K562 (cell line): ENCODE results near the gene NSRP1. TPM values are rescaled to one million over a fixed set of nuclear protein-coding genes. Genes with fewer than 3 reads are reported as not detected.

Experiments
- ATAC-seq: fragments of 200-7000 bp; cut with Tn5 transposase; 3 replicates; pipeline ENCODE4 v1.9.1; 2020; ENCODE audit warnings: moderate library complexity
- BruUV-seq: library from RNA; stranded (reverse); fragments of 400-500 nt; replicated peaks from 2 replicates; lab custom pipeline; 2021; lab: Mats Ljungman, UMichigan
- CTCF ChIA-PET: fragments of 300-600 bp; formaldehyde crosslinking; extraction: SDS; loops from one replicate; lab custom pipeline; 2021; ENCODE audit warnings: low intra/inter-chr PET ratio; lab: Yijun Ruan, JAX
- POLR2A ChIA-PET: fragments of 300-600, 350-650 bp; sonication (Branson Sonifier 250); formaldehyde crosslinking; extraction: SDS; loops from one replicate; lab custom pipeline; 2021; ENCODE audit warnings: antibody characterized with exemption, inconsistent platforms; lab: Yijun Ruan, JAX
- DNase-seq, 4 experiments: peaks; one replicate each; pipeline versions ENCODE4 v3.0.0 to v3.0.0-alpha.2; 2011 to 2018; ENCODE audit warnings: low spot score in 3 of 4, mixed read lengths in 3 of 4; ENCODE audit errors: extremely low read depth in 1 of 4
- FAIRE-seq: peaks from 2 replicates; lab custom pipeline; 2011; peaks lifted over from hg19 to GRCh38; lab: Jason Lieb, UNC
- H2AFZ ChIP-seq: 2 replicates; pipeline ENCODE4 v1.6.0; 2011; ENCODE audit warnings: low read depth, low read length, control low read depth, inconsistent platforms
- H3K27ac ChIP-seq: fragments of 200-600 bp; 3 replicates; pipeline ENCODE4 v1.8.0; 2011; ENCODE audit warnings: low read depth, mild to moderate bottlenecking, control low read depth, inconsistent platforms, low read length, moderate library complexity, mixed read lengths; ENCODE audit errors: extremely low read depth
- H3K27me3 ChIP-seq, 2 experiments: fragments of 300-600 bp in 1 of 2; 2 replicates in 1 of 2; 3 replicates in 1 of 2; pipeline versions ENCODE4 v1.6.0 to v1.8.0; 2011; ENCODE audit warnings: inconsistent platforms in 2 of 2, low read length in 2 of 2, mild to moderate bottlenecking in 1 of 2, mixed read lengths in 1 of 2, moderate library complexity in 1 of 2; ENCODE audit not compliant: control insufficient read depth in 2 of 2, insufficient read depth in 2 of 2
- H3K36me3 ChIP-seq: fragments of 300-600 bp; 3 replicates; pipeline ENCODE4 v1.8.0; 2011; ENCODE audit warnings: mild to moderate bottlenecking, low read length, inconsistent platforms; ENCODE audit not compliant: control insufficient read depth, insufficient read depth
- H3K4me1 ChIP-seq, 2 experiments: fragments of 200-600 bp in 1 of 2; replicated peaks in 1 of 2; 2 replicates in 1 of 2; 3 replicates in 1 of 2; pipeline versions ENCODE4 v1.5.1 to v1.8.0; 2011; ENCODE audit warnings: inconsistent platforms in 2 of 2, low read length in 2 of 2, mild to moderate bottlenecking in 1 of 2, mixed read lengths in 1 of 2, moderate library complexity in 1 of 2; ENCODE audit not compliant: control insufficient read depth in 2 of 2, insufficient read depth in 2 of 2
- H3K4me2 ChIP-seq: 2 replicates; pipeline ENCODE4 v1.6.1; 2011; ENCODE audit warnings: low read length, control low read depth, inconsistent platforms, mixed read lengths; ENCODE audit not compliant: insufficient read depth
- H3K4me3 ChIP-seq: fragments of 200-600 bp; sonication (generic), shearing (Covaris generic); 2 replicates; pipeline ENCODE4 v1.5.1; 2016; ENCODE audit warnings: control low read depth, inconsistent platforms
- H3K79me2 ChIP-seq: fragments of 200-600 bp; 3 replicates; pipeline ENCODE4 v1.8.0; 2011; ENCODE audit warnings: low read length, inconsistent platforms; ENCODE audit not compliant: control insufficient read depth, insufficient read depth
- H3K9ac ChIP-seq, 2 experiments: 2 replicates each; pipeline versions ENCODE4 v1.6.0 to v1.6.1; 2011; ENCODE audit warnings: low read depth in 2 of 2, low read length in 2 of 2, control low read depth in 1 of 2, inconsistent platforms in 1 of 2, mild to moderate bottlenecking in 1 of 2, mixed read lengths in 1 of 2; ENCODE audit not compliant: insufficient read depth in 1 of 2
- H3K9me1 ChIP-seq: one replicate; pipeline ENCODE4 v1.6.0; 2011; ENCODE audit warnings: inconsistent platforms, mild to moderate bottlenecking, low read length, moderate library complexity; ENCODE audit not compliant: control insufficient read depth, insufficient read depth
- H3K9me3 ChIP-seq: replicated peaks from 2 replicates; pipeline ENCODE4 v1.5.1; 2011; ENCODE audit warnings: low read depth, low read length, inconsistent platforms; ENCODE audit not compliant: control insufficient read depth, insufficient read depth
- H4K20me1 ChIP-seq: replicated peaks from 2 replicates; pipeline ENCODE4 v1.6.1; 2011; ENCODE audit warnings: low read length, inconsistent platforms, mixed read lengths; ENCODE audit not compliant: control insufficient read depth, insufficient read depth
- BHLHE40 ChIP-seq: IDR thresholded peaks from 2 replicates; pipeline ENCODE4 v1.6.1; 2011; ENCODE audit warnings: low read length, improper control_type of control experiment
- CBX5 ChIP-seq: IDR thresholded peaks from 2 replicates; pipeline ENCODE4 v1.6.1; 2014; ENCODE audit warnings: low read depth, borderline replicate concordance
- COPS2 ChIP-seq: fragments of 450-650 bp; conservative IDR thresholded peaks from 2 replicates; pipeline ENCODE4 v1.6.1; 2016; ENCODE audit warnings: mild to moderate bottlenecking, moderate library complexity
- GABPB2 ChIP-seq: fragments of 250-450 bp; sonication (Bioruptor Pico); conservative IDR thresholded peaks from 2 replicates; pipeline ENCODE4 v1.5.1; 2021; ENCODE audit warnings: mild to moderate bottlenecking
- HMG20B ChIP-seq: fragments of 250-450 bp; sonication (Bioruptor Pico); IDR thresholded peaks from 2 replicates; pipeline ENCODE4 v1.5.0; 2021; ENCODE audit warnings: mild to moderate bottlenecking
- ZBTB2 ChIP-seq: fragments of 450-650 bp; IDR thresholded peaks from 2 replicates; pipeline ENCODE4 v1.6.1; 2016; ENCODE audit warnings: antibody characterized with exemption
- ZBTB7A ChIP-seq: IDR thresholded peaks from 2 replicates; pipeline ENCODE4 v1.6.1; 2011; ENCODE audit warnings: low read depth, mild to moderate bottlenecking, low read length, moderate library complexity, borderline replicate concordance; ENCODE audit not compliant: control insufficient read depth
- ZNF3 ChIP-seq: fragments of 250-450 bp; sonication (Bioruptor Pico); IDR thresholded peaks from 2 replicates; pipeline ENCODE4 v1.5.0; 2021; ENCODE audit warnings: mild to moderate bottlenecking, moderate library complexity
- ZNF551 ChIP-seq: fragments of 250-450 bp; sonication (Bioruptor Pico); IDR thresholded peaks from 2 replicates; pipeline ENCODE4 v1.5.0; 2021; ENCODE audit warnings: mild to moderate bottlenecking, moderate library complexity
- ZNF785 ChIP-seq: fragments of 250-450 bp; sonication (Bioruptor Pico); IDR thresholded peaks from 2 replicates; pipeline ENCODE4 v1.4.0; 2020; ENCODE audit warnings: mild to moderate bottlenecking
- WGBS: fragments of 100-300 bp; shearing (Covaris generic); methylation state at CpG from one replicate; pipeline ENCODE4 v1.1.6; 2016; ENCODE audit warnings: low coverage, mixed read lengths; ENCODE audit not compliant: insufficient coverage; ENCODE audit errors: missing lambda C conversion rate; 5-methylcytosine and 5-hydroxymethylcytosine counted together
- in situ Hi-C: fragments of 300-500 bp; cut with MboI; formaldehyde crosslinking; loops from 4 replicates; pipeline ENCODE4 v1.15.0; 2018; ENCODE audit warnings: inconsistent platforms, mixed read lengths
- intact Hi-C: fragments of 100-400 bp; cut with micrococcal nuclease; formaldehyde crosslinking; loops from 2 replicates; pipeline ENCODE4 v1.14.2; 2022
- polyA plus RNA-seq, 8 experiments: library from polyadenylated mRNA; depleted of rRNA in 4 of 8; stranded (reverse) in 5 of 8; unstranded in 3 of 8; fragments of >200 nt; fragmentation: Nextera tagmentation in 2 of 8; fragmentation: Illumina TruSeq in 1 of 8; extraction: Ambion mirVana in 2 of 8; extraction: Trizol in 1 of 8; gene quantifications; 2 replicates each; pipeline versions ENCODE4 v1.2.1 to v1.2.3, GENCODE V29; 2011 to 2014; ENCODE audit warnings: inconsistent platforms in 1 of 8, missing spikeins in 1 of 8
- total RNA-seq, 7 experiments: library from RNA; depleted of rRNA in 6 of 7; stranded (reverse); fragments of >200 nt in 6 of 7; fragmentation: Illumina TruSeq in 2 of 7; extraction: Trizol in 2 of 7; gene quantifications; 2 replicates each; pipeline versions ENCODE4 v1.2.1 to v1.2.3, GENCODE V29; 2011 to 2021; ENCODE audit warnings: low replicate concordance in 1 of 7
- TF ChIP-seq, protein P1 (sequence below): fragments of 250-450 bp; sonication (Bioruptor Pico); IDR thresholded peaks from 2 replicates; pipeline ENCODE4 v1.5.0; 2020; ENCODE audit warnings: mild to moderate bottlenecking, borderline replicate concordance
- TF ChIP-seq, protein P2 (sequence below): fragments of 200-800 bp; sonication (Bioruptor generic); IDR thresholded peaks from 2 replicates; pipeline ENCODE4 v1.6.1; 2017; ENCODE audit warnings: missing genetic modification characterization, missing compliant biosample characterization

Gene NSRP1
- total and polyA plus RNA-seq, 9 of the 15 experiments (the other 6 are each of a cell fraction or from before 2014, with no cell fraction given): 18.4 to 68.6 (median 32.7) TPM

DNA sequence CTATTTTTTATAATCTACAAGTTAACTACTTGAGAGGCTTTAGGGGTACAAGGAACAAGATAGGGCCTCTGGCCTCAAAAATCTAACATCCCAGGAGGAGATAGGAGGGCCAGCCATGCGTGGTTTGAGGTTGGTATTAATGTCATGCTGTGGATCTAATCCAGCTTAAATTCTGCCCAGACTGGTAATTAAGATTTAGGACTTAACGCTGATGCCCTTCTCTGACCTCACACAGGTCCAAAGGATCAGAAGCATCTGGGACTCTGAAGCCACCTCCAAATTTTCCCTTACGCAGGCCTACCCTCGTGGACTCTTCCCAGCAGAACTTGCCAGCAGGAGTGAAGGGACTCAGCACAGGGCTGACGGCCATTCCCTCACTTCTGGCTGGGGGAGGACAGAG is 103.8 kb downstream of the NSRP1 start:
- in situ Hi-C loops (no loop called here), intact Hi-C loops (no loop called here)
- 52% methylated on average over 5 of the region's 5 CpGs for WGBS
- ChIA-PET POLR2A (interaction anchor here (1.2 to 2.3 kb wide), 3 partner anchors 9 to 26 kb away, joined by 4 to 11 read pairs (median 4); no protein-coding TSS in a partner anchor), CTCF (no interaction called here)
- Histone ChIP-seq H3K36me3 (no peaks in the 10 kb centered on the region), H3K4me1 (peaks cover 14 to 16% of the 10 kb centered on the region in 2 experiments; a peak in 4 of 5 replicates), H3K27me3 (no peaks in the 10 kb centered on the region), H3K27ac (no peak overlapping the region), H3K9me3 (no peaks in the 10 kb centered on the region), H3K79me2 (no peaks in the 10 kb centered on the region), H2AFZ (no peak overlapping the region), H3K4me2 (no peak overlapping the region), H3K9ac (no peak overlapping the region; a peak in 1 of 4 replicates), H3K9me1 (no peaks in the 10 kb centered on the region), H3K4me3 (no peak overlapping the region), H4K20me1 (no peaks in the 10 kb centered on the region)
- FAIRE-seq (no peak), DNase-seq (no peak), ATAC-seq (no peak)
- TF ChIP-seq ZBTB2: no peak
- no peak for TF ChIP-seq GABPB2 (CRISPR knock-in tag)
- no peak for TF ChIP-seq ZNF551 (CRISPR knock-in tag)
- no peak for TF ChIP-seq ZBTB7A
- no peak for TF ChIP-seq CBX5
- TF ChIP-seq BHLHE40: no peak
- no peak for TF ChIP-seq ZNF3 (CRISPR knock-in tag)
- no peak for TF ChIP-seq HMG20B (CRISPR knock-in tag)
- TF ChIP-seq, protein P1, sequence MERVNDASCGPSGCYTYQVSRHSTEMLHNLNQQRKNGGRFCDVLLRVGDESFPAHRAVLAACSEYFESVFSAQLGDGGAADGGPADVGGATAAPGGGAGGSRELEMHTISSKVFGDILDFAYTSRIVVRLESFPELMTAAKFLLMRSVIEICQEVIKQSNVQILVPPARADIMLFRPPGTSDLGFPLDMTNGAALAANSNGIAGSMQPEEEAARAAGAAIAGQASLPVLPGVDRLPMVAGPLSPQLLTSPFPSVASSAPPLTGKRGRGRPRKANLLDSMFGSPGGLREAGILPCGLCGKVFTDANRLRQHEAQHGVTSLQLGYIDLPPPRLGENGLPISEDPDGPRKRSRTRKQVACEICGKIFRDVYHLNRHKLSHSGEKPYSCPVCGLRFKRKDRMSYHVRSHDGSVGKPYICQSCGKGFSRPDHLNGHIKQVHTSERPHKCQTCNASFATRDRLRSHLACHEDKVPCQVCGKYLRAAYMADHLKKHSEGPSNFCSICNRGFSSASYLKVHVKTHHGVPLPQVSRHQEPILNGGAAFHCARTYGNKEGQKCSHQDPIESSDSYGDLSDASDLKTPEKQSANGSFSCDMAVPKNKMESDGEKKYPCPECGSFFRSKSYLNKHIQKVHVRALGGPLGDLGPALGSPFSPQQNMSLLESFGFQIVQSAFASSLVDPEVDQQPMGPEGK (CRISPR knock-in tag): no peak
- TF ChIP-seq, protein P2, sequence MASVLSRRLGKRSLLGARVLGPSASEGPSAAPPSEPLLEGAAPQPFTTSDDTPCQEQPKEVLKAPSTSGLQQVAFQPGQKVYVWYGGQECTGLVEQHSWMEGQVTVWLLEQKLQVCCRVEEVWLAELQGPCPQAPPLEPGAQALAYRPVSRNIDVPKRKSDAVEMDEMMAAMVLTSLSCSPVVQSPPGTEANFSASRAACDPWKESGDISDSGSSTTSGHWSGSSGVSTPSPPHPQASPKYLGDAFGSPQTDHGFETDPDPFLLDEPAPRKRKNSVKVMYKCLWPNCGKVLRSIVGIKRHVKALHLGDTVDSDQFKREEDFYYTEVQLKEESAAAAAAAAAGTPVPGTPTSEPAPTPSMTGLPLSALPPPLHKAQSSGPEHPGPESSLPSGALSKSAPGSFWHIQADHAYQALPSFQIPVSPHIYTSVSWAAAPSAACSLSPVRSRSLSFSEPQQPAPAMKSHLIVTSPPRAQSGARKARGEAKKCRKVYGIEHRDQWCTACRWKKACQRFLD: no peak
- no peak for TF ChIP-seq COPS2
- no peak for TF ChIP-seq ZNF785 (CRISPR knock-in tag)
- no TSS peak for BruUV-seq
